Measurements from ENCODE around the gene SPATA31C1.
"Not testable (repeated sequence)": the region's sequence is repeated elsewhere in the genome, so short reads cannot be mapped to it uniquely, and the experiment has no call there.

SPATA31C1 gene
- total RNA-seq: 0 reads per million in 4 experiments

DNA sequence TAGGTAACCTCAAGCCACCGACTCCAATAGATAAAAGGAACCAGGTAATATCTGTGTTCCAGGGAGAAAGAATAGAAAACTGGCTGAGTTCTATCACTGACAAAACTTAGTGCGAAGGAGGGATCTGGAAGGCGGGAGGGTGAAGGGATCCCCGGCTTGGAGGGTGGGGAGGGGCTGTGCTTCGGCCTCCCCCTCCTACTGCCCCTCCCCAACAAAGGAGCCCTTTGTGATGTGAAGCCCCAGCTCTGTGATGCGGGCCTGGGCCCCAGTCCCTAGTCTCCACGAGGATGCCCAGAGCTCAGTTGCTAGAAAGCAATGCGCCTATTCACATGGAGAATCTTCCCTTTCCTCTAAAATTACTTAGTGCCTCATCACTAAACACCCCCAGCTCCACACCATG lies at the start of gene SPATA31C1:
TSS of gene SPATA31C1 (plus strand) at position 301 of the 400 bp plus-strand sequence.
- DNase-seq: not testable (repeated sequence)

- DNase-seq: no peak
These were observed 49.6 kb upstream of the SPATA31C1 start for GRCh38 chr9:87868175-87868574.

DNA sequence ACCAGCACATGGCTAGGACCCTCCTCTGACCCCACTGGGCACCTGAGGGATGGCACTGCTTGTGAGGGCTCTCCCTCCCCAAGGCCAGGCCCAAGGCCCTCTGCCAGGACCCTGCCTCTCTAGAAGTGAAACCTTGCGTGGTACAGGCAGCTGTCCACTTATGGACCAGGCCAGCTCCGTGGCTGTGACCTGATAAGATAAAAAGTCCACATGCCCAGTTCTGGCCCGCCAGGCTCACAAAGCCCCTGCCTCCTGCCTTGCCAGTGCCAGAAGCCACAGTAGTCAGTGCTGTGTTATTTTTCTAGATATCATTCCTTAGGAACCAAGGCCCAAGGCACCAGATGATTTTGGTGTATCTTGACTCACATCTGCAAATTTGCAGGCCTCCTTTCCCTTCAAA lies 49.1 kb upstream of the SPATA31C1 start:
- no peak for DNase-seq

GRCh38 chr9:87869082-87869481 lies 48.7 kb upstream of the SPATA31C1 start:
- no peak for DNase-seq

- no peak for DNase-seq
These were observed 46.2 kb upstream of the SPATA31C1 start for GRCh38 chr9:87871425-87872078.

- no peak for DNase-seq
These were observed 45.6 kb upstream of the SPATA31C1 start for GRCh38 chr9:87872079-87872624.

GRCh38 chr9:87873607-87874303 lies 44.0 kb upstream of the SPATA31C1 start:
- no peak for DNase-seq

DNA sequence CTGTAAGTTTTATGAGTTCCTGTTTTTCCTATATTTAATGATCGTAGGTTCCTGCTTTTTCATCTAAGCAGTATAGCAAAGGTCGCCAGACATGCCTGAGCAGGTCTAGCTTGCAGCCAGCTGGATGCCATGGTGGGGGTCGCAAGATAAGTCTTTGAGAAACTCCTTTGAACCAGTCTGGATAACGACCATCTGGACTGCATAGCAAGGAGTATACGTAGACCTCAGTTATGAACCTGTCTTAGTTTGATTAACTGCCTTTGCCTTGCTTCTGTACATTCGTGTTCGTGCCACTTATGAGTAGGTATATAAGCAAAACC lies 43.5 kb upstream of the SPATA31C1 start:
- no peak for DNase-seq

DNA sequence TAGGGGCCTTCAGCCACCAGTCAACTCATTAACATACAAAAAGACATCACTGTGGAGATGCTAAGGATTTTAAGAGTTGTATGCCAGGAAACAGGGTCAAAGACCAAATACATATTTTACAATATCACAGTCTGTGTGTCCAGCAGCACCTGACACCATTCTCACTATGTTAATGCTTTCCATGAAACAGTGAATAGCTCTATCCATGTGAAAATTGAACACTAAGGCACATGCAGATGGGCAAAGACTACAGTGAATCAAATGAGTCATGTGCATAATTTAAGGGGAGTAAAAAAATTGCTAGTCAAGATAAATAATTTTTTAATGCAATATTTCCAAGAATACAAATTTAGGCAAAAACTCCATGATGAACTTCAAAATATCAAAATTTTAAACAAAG lies 42.7 kb upstream of the SPATA31C1 start:
- no peak for DNase-seq

DNA sequence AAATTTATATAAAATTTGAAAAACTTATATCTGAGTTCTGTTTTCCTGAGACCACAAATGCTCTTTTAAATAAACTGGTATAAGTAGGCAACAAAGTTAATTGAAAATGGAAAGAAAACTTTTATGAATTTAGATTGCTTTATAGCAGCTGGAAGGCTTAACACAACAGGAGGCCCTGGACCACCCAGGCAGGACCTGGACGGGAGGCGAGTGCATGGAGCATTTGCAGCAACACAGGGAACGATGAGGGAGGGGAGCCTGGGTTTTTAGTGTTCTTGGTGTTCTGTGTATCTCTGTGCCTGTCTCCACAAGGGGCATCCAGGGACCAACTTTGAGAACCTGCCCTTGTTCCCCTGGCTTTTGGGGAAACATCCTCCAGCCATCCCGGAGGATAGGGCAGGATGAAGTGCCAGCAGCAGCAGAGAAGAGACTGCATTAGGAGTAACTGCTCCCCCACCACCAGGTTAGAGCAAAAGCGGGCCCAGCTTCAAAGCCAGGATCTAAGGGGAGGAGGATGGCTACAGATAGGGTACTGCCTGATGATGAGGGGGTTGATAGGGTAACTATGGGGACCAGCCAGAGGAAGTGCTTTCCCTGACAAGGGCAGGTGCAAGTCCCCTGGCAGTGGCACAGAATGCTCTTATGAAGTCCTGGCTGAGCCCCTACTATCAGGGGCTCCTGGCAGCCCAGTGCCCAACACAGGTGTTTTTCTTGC lies 41.8 kb upstream of the SPATA31C1 start:
- DNase-seq: no peak

DNA sequence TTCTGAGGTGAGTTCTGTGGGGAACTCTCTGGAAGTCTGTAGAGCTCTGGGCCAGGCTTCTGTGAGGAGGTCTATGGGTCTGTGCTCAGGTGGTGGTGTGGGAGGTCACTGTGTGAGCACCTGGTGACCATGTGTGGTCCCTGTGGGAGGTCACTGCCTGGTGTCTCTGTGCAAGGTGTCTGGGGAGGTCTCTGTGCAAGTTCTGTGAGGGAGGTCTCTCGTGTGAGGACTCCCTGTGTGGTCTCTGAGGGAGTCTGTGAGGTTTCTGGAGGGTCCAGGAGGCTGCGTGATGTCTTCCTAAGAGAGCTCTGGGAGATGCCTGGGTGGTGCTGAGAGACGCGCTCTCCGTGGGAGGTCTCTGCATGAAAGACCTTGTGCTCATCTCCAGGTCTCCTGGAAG lies 41.1 kb upstream of the SPATA31C1 start:
- DNase-seq: no peak

DNA sequence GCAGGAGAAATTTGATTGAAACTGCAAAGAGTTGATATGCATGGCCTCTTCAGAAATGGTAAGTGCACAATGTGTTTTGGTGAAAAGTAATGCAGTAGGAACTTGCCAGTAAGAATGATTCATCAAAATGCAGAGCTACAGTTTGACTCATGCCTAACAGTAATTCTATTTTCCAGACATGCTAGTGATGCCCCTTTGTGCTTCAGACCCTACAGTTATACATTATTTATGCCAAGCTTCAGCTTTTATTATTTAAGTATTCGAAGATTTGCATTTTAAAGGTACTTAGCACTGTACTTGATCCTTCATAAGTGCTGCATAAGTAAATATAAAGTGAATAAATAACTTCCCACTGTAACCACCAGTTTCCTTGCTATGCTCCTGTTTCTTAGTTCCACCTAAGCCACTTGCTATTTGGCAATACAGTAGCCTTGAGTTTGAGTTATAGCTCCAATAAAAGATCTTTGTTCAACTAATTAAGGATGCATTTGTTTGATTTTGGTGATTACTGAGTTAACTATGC lies 38.7 kb upstream of the SPATA31C1 start:
- DNase-seq: no peak

GRCh38 chr9:87880116-87880515 lies 37.6 kb upstream of the SPATA31C1 start:
- DNase-seq: no peak

DNA sequence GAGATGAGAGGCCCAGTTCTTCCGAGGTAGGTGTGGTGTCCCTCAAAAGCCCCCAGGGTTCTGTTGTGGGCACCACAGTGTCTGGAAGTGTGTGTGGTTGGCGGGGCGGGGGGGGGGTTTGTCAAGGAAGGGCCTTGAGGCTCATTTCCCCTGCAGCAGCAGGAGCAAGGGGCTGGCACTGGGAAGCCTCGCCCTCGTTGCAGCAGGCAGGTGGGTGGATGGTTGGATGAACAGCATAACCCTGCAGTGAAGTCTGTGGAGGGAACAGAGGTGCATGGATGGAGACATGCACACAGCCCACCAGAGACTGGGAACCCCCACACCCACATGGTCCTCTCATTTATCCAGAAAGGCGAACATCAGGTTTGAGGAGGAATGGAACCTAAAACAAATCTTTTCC lies 37.1 kb upstream of the SPATA31C1 start:
- DNase-seq: no peak

GRCh38 chr9:87882627-87883026 lies 35.1 kb upstream of the SPATA31C1 start, which contains the start of gene SPATA31E1:
TSS of gene SPATA31E1 (plus strand) at chr9:87882877. CDS start at chr9:87882892, 15 bp downstream.
- no peak for DNase-seq

DNA sequence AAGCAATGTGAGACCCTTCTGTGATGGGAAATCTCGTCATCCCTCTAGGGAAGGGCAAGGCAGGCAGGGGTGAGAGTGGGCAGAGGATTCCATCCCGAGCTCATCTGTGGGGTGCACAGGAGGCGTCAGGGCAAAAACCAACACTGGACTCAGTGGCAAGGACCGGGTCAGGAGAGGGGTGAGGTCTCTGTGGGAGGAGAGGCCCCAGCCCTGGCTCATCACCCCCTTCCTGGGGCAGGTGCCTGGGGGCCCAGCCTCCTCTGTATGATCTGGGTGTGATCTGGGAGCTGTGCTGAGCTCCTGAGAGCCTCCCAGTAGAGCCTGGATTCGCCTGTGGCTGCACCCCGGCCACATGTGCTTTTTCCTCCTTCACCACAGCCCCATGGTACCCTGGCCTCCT lies 34.5 kb upstream of the SPATA31C1 start:
- no peak for DNase-seq

DNA sequence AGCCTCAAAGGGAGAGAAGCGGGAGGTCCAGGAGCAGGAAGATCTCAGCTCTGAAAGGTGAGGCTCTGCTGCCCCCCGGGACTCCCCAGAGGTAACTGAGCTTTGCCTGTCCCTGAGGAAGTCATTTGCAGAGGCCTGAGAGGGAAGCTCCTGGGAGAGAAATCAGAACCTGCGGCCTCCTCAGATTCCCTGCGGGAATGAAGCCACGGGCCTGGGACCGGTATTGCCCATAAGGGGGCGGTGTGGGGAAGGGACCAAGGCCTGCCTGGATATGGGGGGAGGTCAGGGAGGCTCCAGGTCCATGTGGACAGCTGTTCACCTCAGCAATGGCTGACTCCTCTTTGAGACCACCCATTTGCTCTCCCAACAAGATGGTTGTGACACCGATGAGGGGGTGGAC lies 33.8 kb upstream of the SPATA31C1 start:
- DNase-seq: no peak

DNA sequence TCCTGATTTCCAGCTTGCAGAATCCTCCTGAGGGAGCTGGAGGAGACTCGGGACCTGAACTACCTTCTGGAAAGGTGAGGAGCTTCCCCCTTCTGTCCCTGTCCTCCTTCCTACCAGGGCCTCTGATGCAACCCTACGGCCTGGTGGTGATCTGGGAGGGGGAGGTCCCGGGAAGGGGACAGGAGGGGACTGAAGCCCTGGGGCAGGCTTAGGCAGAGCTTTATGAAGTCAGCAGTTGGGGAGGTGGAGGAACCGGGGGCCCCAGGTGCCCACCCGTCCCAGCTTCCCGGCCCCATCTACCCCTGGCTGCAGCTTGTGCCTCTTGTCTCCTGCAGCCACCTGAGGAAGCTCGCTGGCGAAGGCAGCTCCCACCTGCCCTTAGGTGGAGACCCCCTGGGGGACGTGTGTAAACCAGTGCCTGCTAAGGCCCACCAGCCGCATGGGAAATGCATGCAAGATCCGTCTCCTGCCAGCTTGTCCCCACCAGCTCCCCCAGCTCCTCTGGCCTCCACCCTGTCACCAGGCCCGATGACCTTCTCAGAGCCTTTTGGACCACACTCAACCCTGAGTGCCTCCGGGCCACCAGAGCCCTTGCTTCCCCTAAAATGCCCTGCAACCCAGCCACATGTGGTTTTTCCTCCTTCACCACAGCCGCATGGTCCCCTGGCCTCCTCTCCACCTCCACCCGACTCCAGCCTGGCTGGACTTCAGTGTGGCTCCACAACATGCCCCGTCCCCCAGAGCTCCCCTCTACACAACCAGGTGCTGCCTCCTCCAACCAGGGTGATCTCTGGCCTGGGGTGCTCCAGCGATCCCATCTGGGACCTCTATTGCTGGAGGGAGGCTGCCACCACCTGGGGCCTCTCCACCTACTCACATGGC lies 32.9 kb upstream of the SPATA31C1 start:
- DNase-seq: no peak

DNA sequence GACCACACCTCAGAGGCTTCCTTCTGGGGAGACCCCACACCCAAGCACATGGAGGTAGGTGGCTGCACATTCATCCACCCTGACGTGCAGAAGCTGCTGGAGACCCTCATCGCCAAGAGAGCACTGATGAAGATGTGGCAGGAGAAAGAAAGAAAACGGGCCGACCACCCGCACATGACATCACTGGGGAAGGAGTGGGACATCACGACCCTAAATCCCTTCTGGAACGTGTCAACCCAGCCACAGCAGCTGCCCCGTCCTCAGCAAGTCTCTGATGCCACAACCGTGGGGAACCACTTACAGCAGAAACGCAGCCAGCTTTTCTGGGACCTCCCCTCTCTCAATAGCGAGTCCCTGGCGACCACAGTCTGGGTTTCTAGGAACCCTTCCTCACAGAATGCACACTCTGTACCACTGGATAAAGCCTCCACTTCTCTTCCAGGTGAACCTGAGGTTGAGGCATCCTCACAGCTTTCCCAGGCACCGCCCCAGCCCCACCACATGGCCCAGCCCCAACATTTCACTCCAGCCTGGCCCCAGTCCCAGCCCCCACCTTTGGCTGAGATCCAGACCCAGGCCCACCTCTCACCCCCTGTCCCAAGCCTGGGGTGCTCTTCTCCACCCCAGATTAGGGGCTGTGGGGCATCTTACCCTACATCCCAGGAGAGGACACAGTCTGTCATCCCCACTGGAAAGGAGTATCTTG lies 32.1 kb upstream of the SPATA31C1 start:
- DNase-seq: no peak

- no peak for DNase-seq
These were observed 31.4 kb upstream of the SPATA31C1 start for GRCh38 chr9:87886210-87886932.

- DNase-seq: no peak
These were observed 30.7 kb upstream of the SPATA31C1 start for GRCh38 chr9:87886933-87887505.

Data from effector CD8-positive, alpha-beta T cell (primary cell).